Skin epidermis (tissue), 12 donors: ENCODE data around the gene CXCR6.
A peak's percentile ranks its signal among the peaks of the same experiment; 100 is the strongest.

Experiments
- H3K27ac ChIP-seq, 21 experiments: fragments of 200-600 bp; sonication (generic) in 11 of 21; one replicate each; pipeline ENCODE4 v1.5.0; 2020; ENCODE audit warnings: mild to moderate bottlenecking in 3 of 21, inconsistent platforms in 2 of 21, moderate library complexity in 2 of 21
- H3K4me3 ChIP-seq, 7 experiments: fragments of 200-600 bp; sonication (generic) in 2 of 7; one replicate each; pipeline ENCODE4 v1.5.0; 2020; ENCODE audit warnings: inconsistent platforms in 2 of 7, mild to moderate bottlenecking in 2 of 7, moderate library complexity in 1 of 7

The CXCR6 gene

GRCh38 chr3:45921158-45922038, 21.9 kb upstream of the CXCR6 start:
- Histone ChIP-seq H3K27ac (no peak overlapping the region), H3K4me3 (no peak overlapping the region)

- Histone ChIP-seq H3K4me3 (no peak overlapping the region), H3K27ac (no peak overlapping the region)
These were observed 21.3 kb upstream of the CXCR6 start for GRCh38 chr3:45922039-45922326.

DNA sequence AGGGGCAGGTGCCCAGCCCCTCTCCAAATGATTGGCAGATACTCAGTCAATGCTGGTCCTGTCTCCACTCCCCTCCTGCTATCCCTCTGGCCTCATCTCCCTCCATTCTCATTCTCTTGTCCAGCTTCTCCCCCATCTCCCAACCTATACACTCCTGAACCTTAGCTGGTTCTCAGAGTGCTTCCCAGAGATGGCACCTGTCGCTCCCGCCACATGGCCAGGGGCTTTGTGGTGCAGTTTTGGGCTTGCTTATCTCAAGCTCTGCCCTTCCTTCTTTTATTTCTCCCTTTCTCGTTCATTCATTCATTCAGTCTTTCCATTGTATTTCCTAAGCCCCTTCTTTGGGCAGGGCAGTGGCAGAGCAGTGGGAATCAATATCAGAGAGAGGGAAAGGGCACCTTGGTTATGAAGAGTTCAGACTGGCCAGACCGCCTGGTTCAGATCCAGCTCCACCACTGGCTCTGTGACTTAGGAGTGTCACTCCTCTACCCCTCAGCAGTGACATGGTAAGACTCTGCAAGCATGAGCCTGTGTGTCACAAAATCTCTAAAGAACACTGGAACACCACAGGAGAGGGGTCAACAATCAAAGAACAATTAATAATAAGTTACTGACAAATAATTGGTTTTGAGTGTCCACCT, 20.2 kb upstream of the CXCR6 start:
- Histone ChIP-seq H3K4me3 (no peak overlapping the region), H3K27ac (no peak overlapping the region)

DNA sequence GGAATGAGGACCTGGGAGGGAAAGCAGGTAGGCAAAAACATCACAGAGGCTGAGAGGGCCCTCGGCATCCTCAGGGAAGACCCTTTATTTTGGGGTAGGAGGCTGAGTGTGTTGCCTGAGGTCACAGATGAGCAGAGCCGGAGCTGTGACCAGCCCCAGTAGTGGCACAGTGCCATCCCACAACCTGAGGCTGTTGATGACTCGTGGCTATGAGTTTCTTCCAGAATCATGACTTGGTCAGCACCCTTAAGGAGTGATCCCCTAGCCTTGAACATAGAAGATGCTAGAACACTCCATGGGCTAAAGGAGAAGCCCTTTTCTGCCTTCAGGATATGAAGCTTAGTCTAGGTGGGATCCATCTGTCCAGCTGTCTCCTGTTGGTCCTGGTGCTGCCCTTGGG, 19.5 kb upstream of the CXCR6 start:
- no peak overlapping the region for H3K4me3 ChIP-seq
- no peak overlapping the region for H3K27ac ChIP-seq

DNA sequence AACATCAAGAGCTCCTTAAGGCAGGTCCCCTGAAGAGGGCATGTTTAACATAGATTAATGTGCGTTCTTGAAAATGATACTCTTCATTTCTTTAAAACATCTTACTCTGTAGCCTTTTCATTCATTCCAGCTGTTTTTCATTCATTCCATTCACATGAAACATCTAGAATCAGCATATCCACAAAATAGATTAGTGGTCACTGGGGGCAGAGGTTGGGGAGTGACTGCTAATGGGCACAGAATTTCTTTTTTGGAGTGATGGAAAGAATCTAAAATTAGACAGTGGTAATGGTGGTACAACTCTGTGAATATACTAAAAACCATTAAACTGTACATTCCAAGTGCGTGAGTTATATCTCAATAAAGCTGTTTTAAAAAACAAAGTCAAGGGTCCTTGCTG, 15.4 kb upstream of the CXCR6 start:
- no peak overlapping the region for H3K4me3 ChIP-seq

GRCh38 chr3:45929042-45929679, 14.1 kb upstream of the CXCR6 start:
- Histone ChIP-seq H3K27ac (no peak overlapping the region), H3K4me3 (no peak overlapping the region)

More for the DNA sequence above, 15.4 kb upstream of the CXCR6 start:
- no peak overlapping the region for H3K27ac ChIP-seq

- H3K27ac ChIP-seq: no peak overlapping the region
These were observed 11.8 kb upstream of the CXCR6 start for GRCh38 chr3:45931496-45931895.

GRCh38 chr3:45932112-45932511, 11.2 kb upstream of the CXCR6 start:
- Histone ChIP-seq H3K27ac (no peak overlapping the region), H3K4me3 (no peak overlapping the region)

More at GRCh38 chr3:45931496-45931895, 11.8 kb upstream of the CXCR6 start:
- H3K4me3 ChIP-seq: no peak overlapping the region

DNA sequence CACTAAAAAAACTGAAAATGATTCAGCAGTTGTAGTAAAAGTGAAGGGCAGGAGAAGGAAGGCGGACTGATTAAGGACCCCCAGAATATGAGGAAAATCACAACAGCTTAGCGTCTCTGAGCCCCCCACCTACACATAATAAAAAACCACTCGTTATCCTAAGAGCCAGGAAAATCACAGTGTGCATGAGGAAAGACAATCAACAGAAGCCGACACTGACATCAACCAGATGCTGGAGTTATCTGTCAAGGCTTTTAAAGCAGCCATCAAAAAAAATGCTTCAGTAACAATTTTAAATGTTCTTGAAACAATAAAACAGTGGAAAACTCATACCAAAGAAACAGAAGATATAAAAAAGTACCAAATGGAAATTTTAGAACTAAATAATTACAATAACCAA, 9.7 kb upstream of the CXCR6 start:
- H3K27ac ChIP-seq: no peak overlapping the region

GRCh38 chr3:45936261-45936660, 7.0 kb upstream of the CXCR6 start:
- Histone ChIP-seq H3K27ac (no peak overlapping the region), H3K4me3 (no peak overlapping the region)

More for the DNA sequence above, 9.7 kb upstream of the CXCR6 start:
- H3K4me3 ChIP-seq: no peak overlapping the region

DNA sequence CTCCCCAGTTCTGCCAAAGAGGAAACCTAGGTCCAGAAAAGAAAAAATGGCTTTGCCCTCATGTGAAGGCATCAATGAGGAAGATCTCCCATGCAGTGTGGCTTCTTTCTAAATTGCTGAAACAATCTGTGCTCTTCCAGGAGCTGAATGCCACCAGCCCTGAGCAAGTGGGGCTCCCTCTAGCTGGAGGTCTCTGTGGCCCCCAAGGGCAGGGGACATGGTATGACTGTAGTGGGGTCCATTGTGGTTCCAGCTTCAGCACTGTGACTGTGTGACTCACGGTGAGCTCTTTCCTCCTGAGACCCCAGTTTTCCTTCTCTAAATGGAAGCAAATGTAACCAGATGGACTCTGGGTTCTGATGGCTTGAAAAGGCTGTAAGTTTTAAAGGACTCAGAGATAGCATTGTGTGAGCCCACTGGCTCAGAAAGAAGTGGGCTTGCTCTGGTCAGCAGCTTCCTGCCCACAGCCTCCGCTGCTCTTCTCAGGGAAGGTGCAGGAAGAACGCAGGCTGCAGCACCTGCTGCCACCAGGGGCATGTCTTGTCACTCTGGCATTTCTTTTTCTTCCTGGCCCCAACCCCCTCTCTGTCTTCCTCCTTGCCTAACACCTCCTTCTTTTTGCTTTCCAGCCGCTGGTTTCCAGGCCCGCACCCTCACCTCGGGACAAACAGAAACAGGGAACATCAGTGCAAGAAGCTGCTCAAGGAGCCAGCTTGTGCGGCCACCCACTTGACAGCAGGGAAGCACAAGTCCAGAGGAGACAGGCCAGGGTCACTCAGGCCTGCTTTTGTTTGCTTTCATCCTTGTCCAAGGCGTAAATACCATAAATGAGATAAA, 5.8 kb upstream of the CXCR6 start:
- Histone ChIP-seq H3K27ac (no peak overlapping the region), H3K4me3 (no peak overlapping the region)

- Histone ChIP-seq H3K4me3 (no peak overlapping the region), H3K27ac (no peak overlapping the region)
These were observed 5.2 kb upstream of the CXCR6 start for GRCh38 chr3:45938043-45938435.

DNA sequence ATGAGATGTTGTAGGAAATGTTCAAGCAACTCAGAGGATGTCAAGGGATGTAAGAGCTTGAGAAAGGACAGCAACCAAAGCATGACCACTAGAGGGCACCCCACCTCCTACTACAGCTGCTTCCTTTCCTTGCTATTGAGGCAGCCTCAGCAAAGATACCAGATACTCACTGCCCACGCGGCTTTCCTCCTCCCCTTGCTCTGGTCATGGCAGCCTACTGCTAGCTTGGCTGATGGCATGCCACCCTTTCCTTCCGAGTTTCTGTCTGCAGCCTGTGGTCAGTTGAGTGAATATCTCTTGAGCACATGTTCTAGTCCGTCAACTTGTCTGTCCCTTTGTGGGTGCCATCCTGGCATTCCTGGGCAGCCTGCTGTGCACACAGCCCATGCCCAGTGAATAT, 4.4 kb upstream of the CXCR6 start:
- no peak overlapping the region for H3K4me3 ChIP-seq
- peak overlapping the region in 6 of 21 experiments; percentile 5 to 64 (median 44) for H3K27ac ChIP-seq

DNA sequence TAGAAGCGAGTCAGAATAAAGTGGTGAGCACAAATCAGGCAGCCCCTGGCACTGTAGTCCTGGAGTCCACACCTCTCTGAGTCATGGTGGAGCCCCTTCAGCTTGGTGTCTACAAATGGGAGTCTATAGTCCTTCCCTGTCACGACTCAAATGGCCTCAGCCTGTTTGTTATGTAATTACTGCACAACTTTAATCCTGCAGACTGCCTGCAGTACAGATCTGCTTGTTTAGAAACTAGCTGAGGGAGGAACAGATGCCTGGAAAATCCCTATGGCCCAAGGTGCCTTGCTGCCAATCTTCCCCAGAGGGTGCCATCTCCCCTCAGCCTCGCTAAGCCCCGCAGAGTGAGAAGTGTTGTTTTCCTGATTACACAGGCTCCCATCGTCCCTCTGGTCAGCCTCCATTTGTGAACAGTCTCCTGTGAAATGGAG, 3.9 kb upstream of the CXCR6 start:
- peak overlapping the region in 6 of 21 experiments; percentile 5 to 64 (median 32) for H3K27ac ChIP-seq
- no peak overlapping the region for H3K4me3 ChIP-seq

GRCh38 chr3:45940004-45940780, 3.1 kb upstream of the CXCR6 start:
- peak overlapping the region in 4 of 21 experiments; percentile 9 to 59 (median 31) for H3K27ac ChIP-seq
- H3K4me3 ChIP-seq: no peak overlapping the region

DNA sequence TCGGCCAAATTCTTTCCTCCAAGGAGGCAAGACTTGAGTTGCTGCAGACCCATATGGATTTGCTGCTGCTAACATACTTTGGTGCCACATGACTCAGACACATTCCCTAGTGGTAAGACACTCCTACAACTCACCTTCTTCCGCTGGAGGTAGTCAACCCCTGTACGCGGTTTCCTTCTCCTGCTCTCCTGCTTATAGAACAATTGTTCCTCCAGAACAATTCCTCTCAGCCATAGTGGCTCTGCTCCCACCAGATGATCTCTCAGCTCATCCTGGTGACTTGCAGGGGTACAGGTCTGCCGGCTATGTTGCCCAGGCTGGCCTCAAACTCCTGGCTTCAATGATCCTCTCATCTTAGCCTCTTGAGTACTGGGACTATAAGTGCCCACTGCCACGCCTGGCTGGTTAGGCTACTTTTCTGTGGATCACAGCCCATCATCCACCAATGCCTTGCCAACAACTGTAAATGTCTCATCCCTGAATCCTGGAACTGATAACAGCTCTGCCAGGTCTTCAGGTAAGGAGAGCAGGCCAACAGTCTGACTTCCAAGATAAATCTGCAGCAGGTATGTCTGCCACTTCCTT, 2.4 kb upstream of the CXCR6 start:
- peak overlapping the region in 1 of 21 experiments; percentile 88 for H3K27ac ChIP-seq
- H3K4me3 ChIP-seq: no peak overlapping the region

- Histone ChIP-seq H3K4me3 (no peak overlapping the region), H3K27ac (peak overlapping the region in 10 of 21 experiments; percentile 1 to 88 (median 50))
These were observed 1.0 kb upstream of the CXCR6 start for GRCh38 chr3:45942051-45942825.
